Peyer's patch (tissue), 4 donors: ENCODE measurements around the gene DSG2.

Experiments used
- POLR2A ChIP-seq, 2 donors: fragments of 450-650 bp; IDR thresholded peaks; one replicate each; pipeline ENCODE4 v1.5.1; 2017; ENCODE audit warnings: antibody characterized with exemption in 2 of 2, mild to moderate bottlenecking in 2 of 2, moderate library complexity in 2 of 2
- TF ChIP-seq, protein P1 (sequence below), 6 experiments: fragments of 450-650 bp in 4 of 6; fragments of 200-600 bp in 2 of 6; sonication (generic) in 1 of 6; IDR thresholded peaks; one replicate each; pipeline ENCODE4 v1.5.1; 2017 to 2019; ENCODE audit warnings: antibody characterized with exemption in 6 of 6, mild to moderate bottlenecking in 3 of 6, moderate library complexity in 1 of 6

DNA sequence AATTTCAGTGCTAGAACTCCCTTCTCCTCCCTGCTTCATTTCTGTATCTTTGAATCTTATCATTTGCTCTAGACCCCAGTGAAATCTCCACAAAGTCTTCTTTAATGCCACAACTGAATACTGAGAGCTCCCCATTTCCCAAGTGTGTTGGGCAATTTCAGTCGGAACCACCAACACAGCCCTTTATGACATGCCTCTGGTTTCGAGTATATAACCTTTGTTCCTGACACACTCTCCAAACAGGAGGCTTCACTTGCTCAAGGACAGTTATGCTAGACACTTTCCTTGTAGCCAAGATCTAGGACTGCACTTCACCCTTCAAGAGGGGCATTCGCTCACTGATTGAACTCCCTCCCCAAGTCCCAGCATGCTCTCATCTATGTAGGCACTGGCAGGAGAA is 75.1 kb downstream of the DSG2 start:
- TF ChIP-seq, protein P1, sequence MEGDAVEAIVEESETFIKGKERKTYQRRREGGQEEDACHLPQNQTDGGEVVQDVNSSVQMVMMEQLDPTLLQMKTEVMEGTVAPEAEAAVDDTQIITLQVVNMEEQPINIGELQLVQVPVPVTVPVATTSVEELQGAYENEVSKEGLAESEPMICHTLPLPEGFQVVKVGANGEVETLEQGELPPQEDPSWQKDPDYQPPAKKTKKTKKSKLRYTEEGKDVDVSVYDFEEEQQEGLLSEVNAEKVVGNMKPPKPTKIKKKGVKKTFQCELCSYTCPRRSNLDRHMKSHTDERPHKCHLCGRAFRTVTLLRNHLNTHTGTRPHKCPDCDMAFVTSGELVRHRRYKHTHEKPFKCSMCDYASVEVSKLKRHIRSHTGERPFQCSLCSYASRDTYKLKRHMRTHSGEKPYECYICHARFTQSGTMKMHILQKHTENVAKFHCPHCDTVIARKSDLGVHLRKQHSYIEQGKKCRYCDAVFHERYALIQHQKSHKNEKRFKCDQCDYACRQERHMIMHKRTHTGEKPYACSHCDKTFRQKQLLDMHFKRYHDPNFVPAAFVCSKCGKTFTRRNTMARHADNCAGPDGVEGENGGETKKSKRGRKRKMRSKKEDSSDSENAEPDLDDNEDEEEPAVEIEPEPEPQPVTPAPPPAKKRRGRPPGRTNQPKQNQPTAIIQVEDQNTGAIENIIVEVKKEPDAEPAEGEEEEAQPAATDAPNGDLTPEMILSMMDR (IDR thresholded peaks at IDR 0.05): no peak
- TF ChIP-seq POLR2A (IDR thresholded peaks at IDR 0.05): no peak
